HepG2 (cell line): ENCODE measurements around the gene CTNND1. TPM values are rescaled to one million over a fixed set of nuclear protein-coding genes. Genes with fewer than 3 reads are reported as not detected.

ENCODE experiments used
- CEBPZ ChIP-seq: IDR thresholded peaks from 2 replicates; pipeline ENCODE4 v1.6.1; 2012; ENCODE audit warnings: low read length, improper control_type of control experiment
- CENPT ChIP-seq: sonication (generic); formaldehyde crosslinking; IDR thresholded peaks from 2 replicates; pipeline ENCODE4 v1.8.0; 2022; ENCODE audit warnings: low read depth, mild to moderate bottlenecking, moderate library complexity, missing genetic modification reagents
- CHCHD3 ChIP-seq: sonication (generic); formaldehyde crosslinking; IDR thresholded peaks from 2 replicates; pipeline ENCODE4 v1.8.0; 2022; ENCODE audit warnings: mild to moderate bottlenecking, missing genetic modification reagents, moderate library complexity
- EZH2 ChIP-seq: conservative IDR thresholded peaks from 2 replicates; pipeline ENCODE4 v1.6.1; 2012; ENCODE audit warnings: mild to moderate bottlenecking, low read depth, low read length, moderate library complexity
- HHEX ChIP-seq: IDR thresholded peaks from 2 replicates; pipeline ENCODE4 v1.6.1; 2016; ENCODE audit warnings: control low read depth
- HMG20A ChIP-seq: IDR thresholded peaks from 2 replicates; pipeline ENCODE4 v1.6.1; 2016; ENCODE audit warnings: borderline replicate concordance
- MLX ChIP-seq: IDR thresholded peaks from 2 replicates; pipeline ENCODE4 v1.6.1; 2016
- NFE2L2 ChIP-seq: fragments of 150-350 bp; IDR thresholded peaks from 2 replicates; pipeline ENCODE4 v1.6.1; 2014; ENCODE audit warnings: low read length
- PHF21A ChIP-seq: sonication (generic); formaldehyde crosslinking; IDR thresholded peaks from 2 replicates; pipeline ENCODE4 v1.5.0; 2020; ENCODE audit warnings: mild to moderate bottlenecking, missing genetic modification reagents
- POLR2AphosphoS5 ChIP-seq: IDR thresholded peaks from 2 replicates; pipeline ENCODE4 v1.6.1; 2012; ENCODE audit warnings: low read depth, low read length
- SNAI1 ChIP-seq: sonication (generic); formaldehyde crosslinking; IDR thresholded peaks from 2 replicates; pipeline ENCODE4 v1.5.0; 2020; ENCODE audit warnings: mild to moderate bottlenecking, missing genetic modification reagents, borderline replicate concordance
- SRF ChIP-seq: IDR thresholded peaks from 2 replicates; pipeline ENCODE4 v1.6.1; 2011; ENCODE audit warnings: mild to moderate bottlenecking, low read depth, low read length, moderate library complexity
- ZBTB33 ChIP-seq: sonication (generic); formaldehyde crosslinking; IDR thresholded peaks from 2 replicates; pipeline ENCODE4 v1.4.0; 2020; ENCODE audit warnings: missing genetic modification reagents
- ZBTB7B ChIP-seq: sonication (generic); formaldehyde crosslinking; IDR thresholded peaks from 2 replicates; pipeline ENCODE4 v1.4.0; 2020; ENCODE audit warnings: missing genetic modification reagents
- ZNF280D ChIP-seq: sonication (generic); formaldehyde crosslinking; IDR thresholded peaks from 2 replicates; pipeline ENCODE4 v1.5.1; 2020; ENCODE audit warnings: mild to moderate bottlenecking, missing genetic modification reagents
- ZNF460 ChIP-seq: sonication (generic); formaldehyde crosslinking; IDR thresholded peaks from 2 replicates; pipeline ENCODE4 v1.5.1; 2020; ENCODE audit warnings: missing genetic modification reagents, mild to moderate bottlenecking, borderline replicate concordance
- ZNF577 ChIP-seq: sonication (generic); formaldehyde crosslinking; IDR thresholded peaks from 2 replicates; pipeline ENCODE4 v1.4.0; 2020; ENCODE audit warnings: mild to moderate bottlenecking, low read depth, missing genetic modification reagents, borderline replicate concordance
- ZNF790 ChIP-seq: sonication (generic); formaldehyde crosslinking; IDR thresholded peaks from 2 replicates; pipeline ENCODE4 v1.8.0; 2022; ENCODE audit warnings: missing genetic modification reagents, mild to moderate bottlenecking, borderline replicate concordance
- ZNF792 ChIP-seq: IDR thresholded peaks from 2 replicates; pipeline ENCODE4 v1.6.1; 2016
- ZNF883 ChIP-seq: sonication (generic); formaldehyde crosslinking; IDR thresholded peaks from 2 replicates; pipeline ENCODE4 v1.5.1; 2020; ENCODE audit warnings: mild to moderate bottlenecking, missing genetic modification reagents; ENCODE audit errors: not compliant biosample characterization
- polyA plus RNA-seq, 8 experiments: library from polyadenylated mRNA; depleted of rRNA in 3 of 8; stranded (reverse) in 7 of 8; unstranded in 1 of 8; fragments of >200 nt; fragmentation: Illumina TruSeq in 4 of 8; extraction: Trizol in 4 of 8; gene quantifications; 2 replicates each; pipeline versions ENCODE4 v1.2.1 to v1.2.3, GENCODE V29; 2011 to 2016; ENCODE audit warnings: low read depth in 4 of 8, missing spikeins in 1 of 8, mixed read lengths in 1 of 8; ENCODE audit not compliant: insufficient read depth in 1 of 8
- total RNA-seq, 5 experiments: library from RNA; depleted of rRNA; stranded (reverse); fragments of >200 nt; fragmentation: Illumina TruSeq; extraction: Trizol; gene quantifications; 2 replicates each; pipeline ENCODE4 v1.2.3, GENCODE V29; 2016; ENCODE audit warnings: low read depth in 1 of 5

CTNND1 gene
- total and polyA plus RNA-seq, 2 of the 13 experiments (the other 11 are each of a cell fraction or from before 2014, with no cell fraction given): 117 to 128 TPM

GRCh38 chr11:57800444-57801182 is 39.0 kb downstream of the CTNND1 start (continued):
- TF ChIP-seq NFE2L2 (no peak), ZNF280D (CRISPR knock-in tag) (no peak), SNAI1 (CRISPR knock-in tag) (no peak), SRF (0 out of 2 replicates have a peak, but pooled peaks have one; percentile 33), CHCHD3 (CRISPR knock-in tag) (no peak), EZH2 (no peak), ZNF792 (CRISPR knock-in tag) (no peak), ZBTB33 (CRISPR knock-in tag) (peak; percentile 47; the same call in 1 of the 2 replicates), ZNF460 (CRISPR knock-in tag) (peak; percentile 45; the same call in 1 of the 2 replicates), ZNF883 (CRISPR knock-in tag) (no peak), CEBPZ (no peak), MLX (CRISPR knock-in tag) (no peak), ZBTB7B (CRISPR knock-in tag) (no peak), PHF21A (CRISPR knock-in tag) (peak; percentile 73; the same call in 1 of the 2 replicates), ZNF577 (no peak), HHEX (CRISPR knock-in tag) (no peak), HMG20A (CRISPR knock-in tag) (peak; percentile 59; the same call in 1 of the 2 replicates), ZNF790 (no peak), POLR2AphosphoS5 (no peak), CENPT (CRISPR knock-in tag) (no peak)
